Measurements from ENCODE around the gene UBALD2.
A peak's percentile ranks its signal among the peaks of the same experiment; 100 is the strongest.
"Not testable (repeated sequence)": the region's sequence is repeated elsewhere in the genome, so short reads cannot be mapped to it uniquely, and the experiment has no call there.

UBALD2 gene

GRCh38 chr17:76261421-76262215 is 3.5 kb upstream of the UBALD2 start:
- in situ Hi-C loops (cut with HindIII; ENCODE audit: low pct_ligation_motif_present, low pct_unique_long_range_greater_than_20kb, low sequenced_read_pairs): no loop called here
- DNase-seq: no peak

DNA sequence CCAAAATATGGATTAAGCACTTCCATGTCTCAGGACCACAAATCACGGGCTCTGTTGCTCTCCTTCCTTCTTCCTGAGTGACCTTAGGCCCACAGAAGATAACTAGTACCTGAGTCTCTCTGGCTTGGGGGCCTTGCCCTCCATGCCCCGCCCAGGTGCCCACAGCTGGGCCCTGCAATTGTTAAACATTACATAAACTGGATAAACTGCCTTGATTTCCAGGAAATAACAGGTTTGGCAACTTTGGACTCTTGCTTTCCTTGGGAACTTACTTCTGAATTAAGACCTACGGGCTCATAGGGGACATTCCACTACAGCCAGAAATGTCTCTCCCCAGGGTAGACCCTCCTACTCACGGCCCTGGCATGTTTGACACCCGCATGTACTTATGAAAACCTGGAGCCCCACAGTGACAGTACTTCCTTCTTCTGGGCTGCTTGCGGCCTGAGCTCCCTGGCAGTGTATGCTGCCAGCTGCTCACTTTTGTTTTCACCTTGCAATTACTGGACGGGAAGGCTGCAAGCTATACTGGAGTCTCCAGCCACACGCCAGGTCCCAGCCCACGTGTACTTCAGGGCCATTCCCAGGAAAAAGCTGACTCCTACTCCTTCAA is 2.3 kb upstream of the UBALD2 start:
- in situ Hi-C loops (cut with HindIII; ENCODE audit: low pct_ligation_motif_present, low pct_unique_long_range_greater_than_20kb, low sequenced_read_pairs): no loop called here
- DNase-seq: no peak

DNA sequence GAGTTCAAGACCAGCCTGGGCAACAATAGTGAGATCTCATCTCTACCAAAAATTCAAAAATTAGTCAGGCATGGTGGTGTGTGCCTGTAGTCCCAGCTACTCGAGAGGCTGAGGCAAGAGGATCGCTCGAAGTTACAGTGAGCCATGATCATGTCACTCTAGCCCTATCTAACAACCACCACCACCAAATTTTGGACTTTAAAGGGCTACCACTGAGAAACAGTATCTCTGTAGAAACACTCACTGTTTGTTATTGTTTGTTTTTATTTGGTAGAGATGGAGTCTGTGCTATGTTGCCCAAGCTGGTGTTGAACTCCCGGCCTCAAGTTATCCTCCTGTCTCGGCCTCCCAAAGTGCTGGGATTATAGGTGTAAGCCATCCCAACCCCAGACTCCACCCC is 1.3 kb upstream of the UBALD2 start:
- in situ Hi-C loops (cut with HindIII; ENCODE audit: low pct_ligation_motif_present, low pct_unique_long_range_greater_than_20kb, low sequenced_read_pairs): no loop called here
- no peak for DNase-seq

DNA sequence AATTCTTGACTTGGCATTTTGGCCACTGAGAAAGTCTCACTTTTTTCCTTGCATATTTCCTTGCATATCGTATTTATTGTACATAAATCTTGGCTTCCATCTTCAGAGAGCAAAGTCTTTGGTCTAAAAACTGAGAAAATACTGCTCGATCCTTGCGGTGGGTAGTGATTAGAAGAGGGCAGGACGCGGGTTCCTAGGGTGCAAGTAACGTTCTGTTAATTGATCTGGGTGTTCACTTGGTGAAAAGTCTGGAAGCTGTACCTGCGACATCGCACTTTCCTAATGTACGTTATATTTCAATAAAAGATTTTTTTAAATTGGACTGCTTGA is 758 bp upstream of the UBALD2 start:
- in situ Hi-C loops (cut with HindIII; ENCODE audit: low pct_ligation_motif_present, low pct_unique_long_range_greater_than_20kb, low sequenced_read_pairs): no loop called here
- DNase-seq: no peak

DNA sequence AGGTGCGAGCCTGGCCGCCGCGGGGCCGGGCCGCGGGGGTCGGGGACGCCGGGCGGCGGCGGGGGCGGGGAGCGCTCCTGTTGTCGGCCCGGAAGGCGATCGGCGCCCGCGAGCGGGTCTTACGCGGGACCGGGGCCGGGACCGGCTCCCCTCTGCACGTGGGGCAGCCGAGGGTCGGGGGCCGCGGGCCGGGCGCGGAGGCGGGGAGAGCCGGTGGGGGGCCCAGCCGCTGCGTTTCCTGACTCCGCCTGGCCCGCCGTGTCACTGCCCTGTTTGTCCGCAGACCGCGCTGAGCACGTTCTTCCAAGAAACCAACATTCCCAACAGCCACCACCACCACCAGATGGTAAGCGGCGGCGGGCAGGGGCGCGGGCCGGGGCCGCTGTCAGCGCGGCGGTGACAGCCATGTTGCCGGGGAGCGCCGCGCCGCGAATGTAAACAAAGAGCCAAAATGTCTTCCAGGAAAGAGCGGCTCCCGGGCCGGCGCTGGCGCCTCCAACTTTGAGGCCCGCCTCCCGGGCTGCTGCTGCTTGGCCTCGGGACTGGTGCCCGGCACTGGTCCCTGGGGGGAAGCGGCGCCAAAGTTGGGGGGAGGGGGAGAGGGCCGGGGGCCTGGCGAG is 586 bp downstream of the UBALD2 start:
- DNase-seq: peak; percentile 57
- in situ Hi-C loops (cut with HindIII; ENCODE audit: low pct_ligation_motif_present, low pct_unique_long_range_greater_than_20kb, low sequenced_read_pairs): no loop called here

- DNase-seq: peak; percentile 22
- in situ Hi-C loops (cut with HindIII; ENCODE audit: low pct_ligation_motif_present, low pct_unique_long_range_greater_than_20kb, low sequenced_read_pairs): no loop called here
These were observed 1.2 kb downstream of the UBALD2 start for GRCh38 chr17:76266244-76266938.

DNA sequence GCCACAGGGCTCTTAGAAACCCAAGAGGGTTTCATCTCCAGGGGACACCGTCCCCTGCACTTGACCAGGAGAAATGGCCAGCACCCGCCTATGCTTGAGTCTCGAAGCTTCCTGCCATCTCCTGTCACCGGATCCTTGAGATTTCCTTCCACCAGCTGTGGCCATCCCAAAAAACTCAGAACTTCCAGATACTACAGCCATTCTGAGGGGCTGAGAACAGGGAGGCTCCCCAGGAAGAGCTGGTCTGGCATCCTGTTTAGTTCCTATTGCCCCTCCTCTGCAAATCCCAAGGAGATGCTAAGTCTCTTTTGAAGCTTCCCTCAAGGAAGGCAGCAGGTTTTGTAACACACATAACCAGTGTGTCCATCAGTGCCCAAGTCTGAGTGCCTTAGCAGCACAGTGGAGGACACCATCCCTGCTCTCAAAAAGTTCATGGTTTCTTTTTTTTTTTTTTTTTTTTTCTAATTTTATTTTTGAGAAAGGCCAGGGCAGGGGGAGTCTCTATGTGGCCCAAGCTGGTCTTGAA is 2.0 kb downstream of the UBALD2 start:
- DNase-seq: no peak

DNA sequence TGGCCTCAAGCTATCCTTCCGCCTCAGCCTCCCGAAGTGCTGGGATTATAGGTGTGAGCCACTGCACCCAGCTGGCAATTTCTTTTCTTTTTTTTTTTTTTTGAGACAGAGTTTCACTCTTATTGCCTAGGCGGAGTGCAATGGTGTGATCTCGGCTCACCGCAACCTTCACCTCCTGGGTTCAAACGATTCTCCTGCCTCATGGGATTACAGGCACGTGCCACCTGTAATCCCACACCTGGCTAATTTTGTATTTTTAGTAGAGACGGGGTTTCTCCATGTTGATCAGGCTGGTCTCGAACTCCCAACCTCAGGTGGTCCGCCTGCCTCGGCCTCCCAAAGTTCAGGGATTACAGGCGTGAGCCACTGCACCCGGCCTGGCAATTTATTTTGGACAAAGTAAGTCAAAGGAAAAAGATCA is 2.4 kb downstream of the UBALD2 start:
- DNase-seq; in situ Hi-C loops (cut with HindIII; ENCODE audit: low pct_ligation_motif_present, low pct_unique_long_range_greater_than_20kb, low sequenced_read_pairs): not testable (repeated sequence)

More for the DNA sequence above, 2.0 kb downstream of the UBALD2 start:
- in situ Hi-C loops (cut with HindIII; ENCODE audit: low pct_ligation_motif_present, low pct_unique_long_range_greater_than_20kb, low sequenced_read_pairs): no loop called here

DNA sequence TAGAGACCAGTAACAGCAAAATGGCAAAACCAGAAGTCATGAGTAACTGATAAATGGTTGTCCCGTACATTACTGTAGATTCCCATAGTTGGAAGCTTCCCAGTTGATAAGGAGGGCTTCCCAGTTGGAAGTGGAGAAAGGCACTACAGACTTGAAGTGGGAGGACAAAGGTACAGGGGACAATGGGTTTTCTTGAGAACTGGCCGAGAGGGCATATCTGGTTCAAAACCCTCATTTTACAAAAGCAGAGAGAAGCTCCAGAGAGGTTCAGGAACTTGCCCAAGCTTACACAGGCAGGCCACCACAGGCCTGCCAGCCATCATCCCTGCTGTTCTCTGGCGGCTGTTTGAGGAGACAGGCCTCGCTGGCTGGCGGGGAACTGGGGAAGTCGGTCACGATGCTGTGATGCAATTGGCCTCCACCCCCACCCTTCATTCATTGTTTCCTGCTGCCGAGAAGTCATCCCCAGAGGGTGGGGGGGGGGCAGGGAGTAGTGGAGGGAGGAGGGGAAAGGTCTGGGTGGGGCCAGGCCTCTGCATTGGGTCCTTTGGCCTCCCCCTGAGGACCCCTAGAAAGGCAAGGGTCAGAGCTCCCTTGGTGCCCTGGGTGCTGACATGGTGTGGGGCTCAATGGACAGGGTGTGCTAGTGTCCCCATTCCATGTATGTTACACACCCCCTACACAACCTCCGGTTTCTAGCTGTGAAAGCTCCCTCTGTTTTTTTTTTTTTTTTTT is 3.0 kb downstream of the UBALD2 start:
- DNase-seq: no peak
- in situ Hi-C loops (cut with HindIII; ENCODE audit: low pct_ligation_motif_present, low pct_unique_long_range_greater_than_20kb, low sequenced_read_pairs): no loop called here

GRCh38 chr17:76268991-76269981 is 4.1 kb downstream of the UBALD2 start:
- in situ Hi-C loops (cut with HindIII; ENCODE audit: low pct_ligation_motif_present, low pct_unique_long_range_greater_than_20kb, low sequenced_read_pairs): no loop called here
- DNase-seq: no peak

GRCh38 chr17:76270127-76270592 is 5.0 kb downstream of the UBALD2 start:
- in situ Hi-C loops (cut with HindIII; ENCODE audit: low pct_ligation_motif_present, low pct_unique_long_range_greater_than_20kb, low sequenced_read_pairs): no loop called here
- DNase-seq: no peak

DNA sequence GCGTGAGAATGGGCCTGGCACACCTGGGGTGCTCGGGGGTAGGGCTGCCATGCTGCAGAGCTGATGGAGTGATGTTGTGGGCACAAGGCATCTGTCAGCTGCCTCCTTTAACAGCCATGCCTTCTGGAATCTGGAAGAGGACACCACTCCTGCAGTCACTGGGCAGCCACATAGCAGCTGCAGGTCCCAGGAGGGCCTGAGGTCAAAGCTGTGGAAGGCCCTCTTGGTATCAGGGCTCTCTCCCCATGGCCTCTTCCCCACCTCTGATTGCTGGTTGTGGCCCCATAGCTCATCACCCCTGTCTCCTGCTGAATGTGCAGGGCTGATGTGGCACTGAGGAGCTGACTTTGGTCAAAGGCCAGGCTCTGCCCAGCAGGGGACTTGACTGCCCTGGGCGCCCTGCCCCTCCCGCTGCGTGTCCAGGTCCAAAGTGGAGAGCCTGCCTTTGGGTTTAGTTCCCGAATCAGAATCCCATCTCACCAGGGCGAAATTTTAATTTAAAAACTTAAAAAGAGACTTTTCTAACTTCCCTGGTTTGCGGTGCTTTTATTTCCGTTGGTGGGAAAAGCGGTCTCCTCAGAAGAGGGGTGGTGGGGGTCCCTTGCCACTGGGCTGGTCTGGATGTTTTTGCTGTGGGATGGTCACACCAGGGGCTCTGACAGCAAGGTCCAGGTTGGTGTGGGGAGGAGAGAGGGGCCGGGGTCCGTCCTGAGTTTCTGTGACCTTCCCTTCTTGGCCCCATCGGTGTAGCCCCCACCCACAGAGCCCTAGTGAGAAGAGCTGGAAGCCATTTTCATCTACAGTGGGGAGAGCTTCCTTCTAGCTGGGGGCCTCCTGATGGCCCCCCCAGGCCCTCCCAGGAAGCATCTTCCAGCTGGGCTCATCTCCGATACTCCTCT is 5.9 kb downstream of the UBALD2 start:
- in situ Hi-C loops (cut with HindIII; ENCODE audit: low pct_ligation_motif_present, low pct_unique_long_range_greater_than_20kb, low sequenced_read_pairs): no loop called here
- DNase-seq: no peak

DNA sequence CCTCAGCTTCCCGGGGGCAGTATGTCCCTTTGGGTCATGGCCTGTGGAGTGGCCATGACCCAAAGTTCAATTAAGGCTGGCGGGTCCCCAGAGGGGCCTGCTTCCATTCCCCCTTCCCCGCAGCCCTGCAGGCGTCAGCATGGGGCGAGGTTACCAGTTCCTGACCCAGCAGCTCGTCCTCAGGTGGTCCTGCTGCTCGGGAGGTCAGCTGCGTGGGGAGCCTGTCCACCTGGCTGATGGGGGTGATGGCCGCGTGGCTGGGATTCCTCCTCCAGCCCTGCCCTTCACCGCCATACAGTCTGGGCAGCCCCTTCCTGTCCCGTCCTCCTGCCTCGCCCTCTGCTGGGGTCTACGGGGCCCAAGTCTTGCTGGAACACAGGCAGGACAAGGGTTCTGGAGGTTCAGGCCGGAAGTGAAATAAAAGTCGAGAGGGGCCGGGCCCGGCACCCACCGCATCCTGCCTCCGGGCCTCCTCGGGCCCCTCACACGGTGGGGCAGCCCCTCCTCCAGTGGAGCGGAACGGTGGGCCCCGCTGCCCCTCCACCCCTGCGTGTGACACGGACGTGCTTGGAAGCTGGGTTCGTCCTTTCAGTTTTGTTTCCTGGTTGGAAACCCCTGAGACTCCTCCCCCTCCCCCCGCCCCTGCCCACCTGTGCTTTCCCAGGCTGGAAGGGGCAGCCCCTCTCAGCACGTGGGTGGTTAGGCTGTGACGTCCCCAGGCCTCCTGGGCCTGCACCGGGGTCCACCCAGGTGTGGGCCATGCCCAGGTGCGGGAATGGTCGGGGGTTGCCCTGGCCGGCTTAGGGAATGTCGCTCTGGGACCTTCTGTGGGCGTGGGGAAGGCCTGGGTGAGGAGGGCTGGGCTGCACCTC is 6.8 kb downstream of the UBALD2 start:
- DNase-seq: no peak
- in situ Hi-C loops (cut with HindIII; ENCODE audit: low pct_ligation_motif_present, low pct_unique_long_range_greater_than_20kb, low sequenced_read_pairs): no loop called here

- in situ Hi-C loops (cut with HindIII; ENCODE audit: low pct_ligation_motif_present, low pct_unique_long_range_greater_than_20kb, low sequenced_read_pairs): no loop called here
- DNase-seq: no peak
These were observed 7.6 kb downstream of the UBALD2 start for GRCh38 chr17:76272541-76273444.
